ENCODE results near the gene ZNF385B. TPM values are rescaled to one million over a fixed set of nuclear protein-coding genes. Genes with fewer than 3 reads are reported as not detected.

The ZNF385B gene
- total RNA-seq, 1 experiment from 2014 or later, result 9.3 TPM

GRCh38 chr2:179581605-179582004 lies 279.8 kb downstream of the ZNF385B start:
- no TSS peak for BruUV-seq (replicated peaks)
- Histone ChIP-seq H3K9me3 (ENCODE audit: control insufficient read depth in 1 of 2, insufficient read depth in 1 of 2, low read depth in 1 of 2, low read length in 2 of 2) (no peaks in the 10 kb centered on the region), H3K36me3 (ENCODE audit: control insufficient read depth in 1 of 2, insufficient read depth in 2 of 2, low read length in 2 of 2) (no peaks in the 10 kb centered on the region), H3K9ac (ENCODE audit: low read length) (peak overlapping the region; percentile 66), H3K4me1 (ENCODE audit: control insufficient read depth in 1 of 2, insufficient read depth in 2 of 2, low read length in 2 of 2) (peaks cover 6 to 11% of the 10 kb centered on the region in 2 experiments; a peak in 3 of 4 replicates), H3K27ac (ENCODE audit: low read depth, low read length) (peak overlapping the region; percentile 51; the same call in 1 of the 2 replicates), H2AFZ (ENCODE audit: low read depth, low read length, poor library complexity, severe bottlenecking) (peak overlapping the region; percentile 19), H3K79me2 (ENCODE audit: insufficient read depth, low read length) (peaks cover 23% of the 10 kb centered on the region), H4K20me1 (ENCODE audit: insufficient read depth) (no peaks in the 10 kb centered on the region), H3K4me2 (ENCODE audit: low read length) (peak overlapping the region; percentile 72), H3K27me3 (ENCODE audit: insufficient read depth, low read length) (no peaks in the 10 kb centered on the region), H3K4me3 (replicated peaks in 1 of 2; ENCODE audit: low read depth in 1 of 2, low read length in 2 of 2) (peak overlapping the region; percentile 63 to 70), H3K9me2 (ENCODE audit: insufficient read depth) (no peaks in the 10 kb centered on the region)
- ChIA-PET RAD21 (ENCODE audit: low non-redundant PET in 1 of 2, low total read pairs in 2 of 2, uncharacterized antibody in 2 of 2, unreplicated experiment in 2 of 2) (no interaction called here), CTCF (no interaction called here), POLR2A (interaction anchor here (0.6 to 0.9 kb wide), 4 partner anchors 10 to 171 kb away, joined by 3 to 4 read pairs (median 3); no protein-coding TSS in a partner anchor)
- DNase-seq (ENCODE audit: low read depth, low spot score) (peak; percentile 88), ATAC-seq (peak; percentile 98)
- intact Hi-C loops (cut with micrococcal nuclease), result no loop called here
- no peak for TF ChIP-seq EZH2 (IDR thresholded peaks at IDR 0.05)
- peak; percentile 67 for TF ChIP-seq SIN3A (IDR thresholded peaks at IDR 0.05; ENCODE audit: low read depth)
- TF ChIP-seq POLR2A (IDR thresholded peaks at IDR 0.05; ENCODE audit: borderline replicate concordance, extremely low read depth, insufficient read depth, insufficient read length), result no peak
- peak; percentile 68 for TF ChIP-seq EGR1 (IDR thresholded peaks at IDR 0.05; ENCODE audit: low read depth)
- no peak for TF ChIP-seq ZFX (IDR thresholded peaks at IDR 0.05)
- no peak for TF ChIP-seq ZNF274 (IDR thresholded peaks at IDR 0.05; ENCODE audit: low read depth, low read length)
- peak; percentile 25 for TF ChIP-seq ZBTB33 (IDR thresholded peaks at IDR 0.05; ENCODE audit: extremely low read depth, insufficient replicate concordance, low read length)
- peak; percentile 7; the same call in 1 of the 2 replicates for TF ChIP-seq JUND (IDR thresholded peaks at IDR 0.05)
- peak; percentile 89 for TF ChIP-seq SP1 (IDR thresholded peaks at IDR 0.05; ENCODE audit: low read depth)
- TF ChIP-seq TCF7L2 (IDR thresholded peaks at IDR 0.05; ENCODE audit: borderline replicate concordance, extremely low read depth, insufficient read depth, insufficient read length), result no peak
- TF ChIP-seq SRF (IDR thresholded peaks at IDR 0.05; ENCODE audit: low read depth), result peak; percentile 81; the same call in 1 of the 2 replicates
- TF ChIP-seq POLR2AphosphoS5 (IDR thresholded peaks at IDR 0.05; ENCODE audit: low read depth, low read length), result peak; percentile 92
- no peak for TF ChIP-seq CTCF (IDR thresholded peaks at IDR 0.05 in 2 of 3, conservative IDR thresholded peaks at IDR 0.05 in 1 of 3; ENCODE audit: borderline replicate concordance in 1 of 3, insufficient read depth in 1 of 3, low read depth in 2 of 3, low read length in 2 of 3)
- TF ChIP-seq REST (IDR thresholded peaks at IDR 0.05; ENCODE audit: low read depth), result no peak
- peak; percentile 95 for TF ChIP-seq ELF1 (IDR thresholded peaks at IDR 0.05; ENCODE audit: borderline replicate concordance, low read depth)
- TF ChIP-seq ATF3 (IDR thresholded peaks at IDR 0.05), result no peak
- TF ChIP-seq FOSL1 (IDR thresholded peaks at IDR 0.05; ENCODE audit: low read depth), result no peak
- TF ChIP-seq CBX3 (IDR thresholded peaks at IDR 0.05; ENCODE audit: low read depth), result peak; percentile 95
- TF ChIP-seq MAX (IDR thresholded peaks at IDR 0.05), result peak; percentile 91
- TF ChIP-seq YY1 (IDR thresholded peaks at IDR 0.05; ENCODE audit: extremely low read depth, insufficient replicate concordance, low read depth, low read length), result peak; percentile 82
- no peak for TF ChIP-seq EZH2phosphoT487 (IDR thresholded peaks at IDR 0.05; ENCODE audit: borderline replicate concordance)

Measured in HCT116 (cell line).